Panc1 (cell line): Measurements from ENCODE around the gene SLC36A3. TPM values are rescaled to one million over a fixed set of nuclear protein-coding genes. Genes with fewer than 3 reads are reported as not detected.

ENCODE experiments used
- ATAC-seq: fragments of 200-7000 bp; cut with Tn5 transposase; 2 replicates; pipeline ENCODE4 v1.9.1; 2020; ENCODE audit warnings: mild to moderate bottlenecking, moderate library complexity
- BruUV-seq: library from RNA; stranded (reverse); fragments of 400-500 nt; replicated peaks from 2 replicates; lab custom pipeline; 2021; lab: Mats Ljungman, UMichigan
- CTCF ChIA-PET: fragments of 300-600 bp; sonication (Branson Sonifier 250); formaldehyde crosslinking; loops from one replicate; lab custom pipeline; 2022; ENCODE audit warnings: antibody characterized with exemption; lab: Charles Lee
- POLR2A ChIA-PET: fragments of 300-600 bp; sonication (Branson Sonifier 250); formaldehyde crosslinking; loops from one replicate; lab custom pipeline; 2022; ENCODE audit warnings: antibody characterized with exemption; lab: Charles Lee
- DNase-seq: peaks from one replicate; pipeline ENCODE4 v3.0.0-alpha.2; 2010; ENCODE audit warnings: low read depth, low spot score
- H3K27ac ChIP-seq: 2 replicates; pipeline ENCODE4 v1.5.1; 2011; ENCODE audit warnings: mild to moderate bottlenecking, low read length, inconsistent platforms
- H3K27me3 ChIP-seq: fragments of 200-500 bp; sonication (Bioruptor generic); 2 replicates; pipeline ENCODE4 v1.6.0; 2014; ENCODE audit warnings: low read length, inconsistent platforms; ENCODE audit not compliant: control insufficient read depth, insufficient read depth
- H3K36me3 ChIP-seq: fragments of 200-500 bp; sonication (Bioruptor generic); 2 replicates; pipeline ENCODE4 v1.5.1; 2014; ENCODE audit warnings: inconsistent platforms, mild to moderate bottlenecking, low read length, moderate library complexity; ENCODE audit not compliant: control insufficient read depth, insufficient read depth
- H3K4me1 ChIP-seq: 2 replicates; pipeline ENCODE4 v1.5.1; 2011; ENCODE audit warnings: inconsistent platforms, mild to moderate bottlenecking, low read length, moderate library complexity; ENCODE audit not compliant: control insufficient read depth, insufficient read depth
- H3K4me3 ChIP-seq, 2 experiments: 2 replicates each; pipeline ENCODE4 v1.5.1; 2011 to 2012; ENCODE audit warnings: low read depth in 2 of 2, low read length in 2 of 2, mild to moderate bottlenecking in 2 of 2, inconsistent platforms in 1 of 2, moderate library complexity in 1 of 2
- H3K9me3 ChIP-seq: fragments of 200-500 bp; sonication (Bioruptor generic); 2 replicates; pipeline ENCODE4 v1.5.1; 2014; ENCODE audit warnings: low read depth, mild to moderate bottlenecking, inconsistent platforms, low read length, moderate library complexity; ENCODE audit not compliant: control insufficient read depth, insufficient read depth
- CTCF ChIP-seq: fragments of 450-650 bp; IDR thresholded peaks from 2 replicates; pipeline ENCODE4 v1.5.1; 2017; ENCODE audit warnings: mild to moderate bottlenecking
- POLR2AphosphoS5 ChIP-seq: IDR thresholded peaks from 2 replicates; pipeline ENCODE4 v1.6.1; 2012; ENCODE audit warnings: mild to moderate bottlenecking, low read depth, low read length, moderate library complexity
- REST ChIP-seq, 2 experiments: IDR thresholded peaks; 2 replicates each; pipeline ENCODE4 v1.6.1; 2011 to 2012; ENCODE audit warnings: low read depth in 2 of 2, control low read depth in 1 of 2, low read length in 1 of 2, mild to moderate bottlenecking in 1 of 2, moderate library complexity in 1 of 2; ENCODE audit not compliant: insufficient read depth in 1 of 2
- SIN3A ChIP-seq: IDR thresholded peaks from 2 replicates; pipeline ENCODE4 v1.6.1; 2012; ENCODE audit warnings: low read depth, mild to moderate bottlenecking, low read length, moderate library complexity, borderline replicate concordance; ENCODE audit not compliant: insufficient read depth
- TCF7L2 ChIP-seq: IDR thresholded peaks from 2 replicates; pipeline ENCODE4 v1.6.1; 2011; ENCODE audit warnings: mild to moderate bottlenecking, low read depth, low read length, inconsistent platforms
- in situ Hi-C: cut with HindIII; loops from 2 replicates; pipeline ENCODE4 v1.10.0; 2016; ENCODE audit warnings: low sequenced_read_pairs, low pct_unique_long_range_greater_than_20kb
- intact Hi-C: fragments of 100-400 bp; cut with micrococcal nuclease; formaldehyde crosslinking; loops from one replicate; pipeline ENCODE4 v1.10.0; 2022; ENCODE audit not compliant: unreplicated experiment
- total RNA-seq: library from RNA; stranded (reverse); gene quantifications from one replicate; pipeline ENCODE4 v1.2.1, GENCODE V29; 2021; ENCODE audit not compliant: unreplicated experiment

The SLC36A3 gene
- total RNA-seq, 1 experiment from 2014 or later = not detected

- CTCF ChIA-PET = no interaction called here
- intact Hi-C loops = no loop called here
- TF ChIP-seq CTCF (no peak), TCF7L2 (no peak), REST (IDR thresholded peaks at IDR 0.05; ENCODE audit: insufficient read depth in 1 of 2, low read depth in 2 of 2, low read length in 1 of 2) (no peak), SIN3A (no peak), POLR2AphosphoS5 (no peak)
- no TSS peak for BruUV-seq
- H3K36me3 ChIP-seq = no peaks in the 10 kb centered on the region
- in situ Hi-C loops = no loop called here
- POLR2A ChIA-PET = no interaction called here
- ATAC-seq (no peak), DNase-seq (no peak)
- H3K9me3 ChIP-seq = no peaks in the 10 kb centered on the region
- no peaks in the 10 kb centered on the region for H3K27me3 ChIP-seq
- no peaks in the 10 kb centered on the region for H3K4me1 ChIP-seq
- H3K27ac ChIP-seq = no peak overlapping the region
- no peak overlapping the region for H3K4me3 ChIP-seq
Observed at GRCh38 chr5:151281001-151281639, 22.4 kb downstream of the SLC36A3 start.

- in situ Hi-C loops = no loop called here
Observed at GRCh38 chr5:151280443-151280842, 23.1 kb downstream of the SLC36A3 start.

More at GRCh38 chr5:151280443-151280842, 23.1 kb downstream of the SLC36A3 start:
- H3K4me3 ChIP-seq = no peak overlapping the region
- H3K9me3 ChIP-seq = no peaks in the 10 kb centered on the region
- POLR2A ChIA-PET = no interaction called here
- intact Hi-C loops = no loop called here
- H3K27me3 ChIP-seq = no peaks in the 10 kb centered on the region
- no peak for TF ChIP-seq TCF7L2
- no peak for TF ChIP-seq SIN3A
- TF ChIP-seq REST (IDR thresholded peaks at IDR 0.05; ENCODE audit: insufficient read depth in 1 of 2, low read depth in 2 of 2, low read length in 1 of 2) = no peak
- no peak for TF ChIP-seq CTCF
- no peak for TF ChIP-seq POLR2AphosphoS5
- no peak for ATAC-seq
- no peak overlapping the region for H3K27ac ChIP-seq
- DNase-seq = no peak
- H3K4me1 ChIP-seq = no peaks in the 10 kb centered on the region
- H3K36me3 ChIP-seq = no peaks in the 10 kb centered on the region
- no TSS peak for BruUV-seq
- CTCF ChIA-PET = no interaction called here
